Central memory CD8-positive, alpha-beta T cell (primary cell): ENCODE results near the gene GNAO1.

Experiments
- ATAC-seq: fragments of 150-1000 bp; cut with Tn5 transposase; replicated peaks from 2 replicates; pipeline ENCODE4 v1.10.0; 2022; ENCODE audit warnings: mild to moderate bottlenecking, moderate FRiP score, moderate number of reproducible peaks; ENCODE audit not compliant: poor library complexity, severe bottlenecking; ENCODE audit errors: extremely low read depth
- DNase-seq, 2 donors: peaks; one replicate each; pipeline ENCODE4 v3.0.0; 2021; ENCODE audit warnings: low spot score in 2 of 2
- H3K27ac Mint-ChIP-seq: one replicate; pipeline ENCODE4 v1.8.0; 2022; ENCODE audit warnings: low read depth, mild to moderate bottlenecking, moderate library complexity, mixed read lengths
- H3K27me3 Mint-ChIP-seq: one replicate; pipeline ENCODE4 v1.8.0; 2022; ENCODE audit warnings: mixed read lengths
- H3K36me3 Mint-ChIP-seq: one replicate; pipeline ENCODE4 v1.8.0; 2022; ENCODE audit warnings: mild to moderate bottlenecking, moderate library complexity, mixed read lengths; ENCODE audit not compliant: insufficient read depth
- H3K4me1 Mint-ChIP-seq: one replicate; pipeline ENCODE4 v1.8.0; 2022; ENCODE audit warnings: mixed read lengths
- H3K4me3 Mint-ChIP-seq: one replicate; pipeline ENCODE4 v1.8.0; 2022; ENCODE audit warnings: mild to moderate bottlenecking, moderate library complexity, mixed read lengths
- H3K9me3 Mint-ChIP-seq: one replicate; pipeline ENCODE4 v1.8.0; 2022; ENCODE audit warnings: mixed read lengths

The GNAO1 gene

GRCh38 chr16:56305956-56306565 lies 114.8 kb downstream of the GNAO1 start:
- Mint-ChIP-seq H3K27ac (no peak overlapping the region), H3K36me3 (no peaks in the 10 kb centered on the region), H3K4me1 (peaks cover 6% of the 10 kb centered on the region), H3K9me3 (no peaks in the 10 kb centered on the region), H3K27me3 (no peaks in the 10 kb centered on the region), H3K4me3 (no peak overlapping the region)
- no peak for ATAC-seq
- DNase-seq = no peak

- Mint-ChIP-seq H3K27ac (peak overlapping the region; percentile 77), H3K9me3 (no peaks in the 10 kb centered on the region), H3K27me3 (no peaks in the 10 kb centered on the region), H3K4me3 (no peak overlapping the region), H3K4me1 (peaks cover 6% of the 10 kb centered on the region), H3K36me3 (no peaks in the 10 kb centered on the region)
- ATAC-seq = no peak
- no peak for DNase-seq
Measured at GRCh38 chr16:56306690-56307533, 115.6 kb downstream of the GNAO1 start.

GRCh38 chr16:56307534-56307873 lies 116.2 kb downstream of the GNAO1 start:
- DNase-seq = no peak
- Mint-ChIP-seq H3K4me1 (peaks cover 6% of the 10 kb centered on the region), H3K27me3 (no peaks in the 10 kb centered on the region), H3K36me3 (no peaks in the 10 kb centered on the region), H3K27ac (peak overlapping the region; percentile 77), H3K4me3 (no peak overlapping the region), H3K9me3 (no peaks in the 10 kb centered on the region)
- no peak for ATAC-seq

GRCh38 chr16:56309008-56309407 lies 117.7 kb downstream of the GNAO1 start:
- H3K4me1 Mint-ChIP-seq = peaks cover 6% of the 10 kb centered on the region
- no peaks in the 10 kb centered on the region for H3K27me3 Mint-ChIP-seq
- no peak overlapping the region for H3K4me3 Mint-ChIP-seq
- no peaks in the 10 kb centered on the region for H3K9me3 Mint-ChIP-seq
- DNase-seq = no peak
- H3K36me3 Mint-ChIP-seq = no peaks in the 10 kb centered on the region
- ATAC-seq = no peak
- peak overlapping the region; percentile 77 for H3K27ac Mint-ChIP-seq

GRCh38 chr16:56310690-56311089 lies 119.4 kb downstream of the GNAO1 start:
- no peak for DNase-seq
- Mint-ChIP-seq H3K4me3 (no peak overlapping the region), H3K9me3 (no peaks in the 10 kb centered on the region), H3K4me1 (peaks cover 6% of the 10 kb centered on the region), H3K36me3 (no peaks in the 10 kb centered on the region), H3K27me3 (no peaks in the 10 kb centered on the region), H3K27ac (no peak overlapping the region)
- no peak for ATAC-seq

GRCh38 chr16:56311208-56312027 lies 120.1 kb downstream of the GNAO1 start:
- no peak for DNase-seq
- H3K4me1 Mint-ChIP-seq = peaks cover 6% of the 10 kb centered on the region
- no peak overlapping the region for H3K4me3 Mint-ChIP-seq
- H3K9me3 Mint-ChIP-seq = no peaks in the 10 kb centered on the region
- no peak overlapping the region for H3K27ac Mint-ChIP-seq
- H3K27me3 Mint-ChIP-seq = no peaks in the 10 kb centered on the region
- no peaks in the 10 kb centered on the region for H3K36me3 Mint-ChIP-seq
- no peak for ATAC-seq

- no peak overlapping the region for H3K4me3 Mint-ChIP-seq
- H3K36me3 Mint-ChIP-seq = no peaks in the 10 kb centered on the region
Measured at GRCh38 chr16:56312028-56312300, 120.7 kb downstream of the GNAO1 start.

GRCh38 chr16:56312556-56312955 lies 121.3 kb downstream of the GNAO1 start:
- no peaks in the 10 kb centered on the region for H3K27me3 Mint-ChIP-seq
- no peak for ATAC-seq
- no peaks in the 10 kb centered on the region for H3K36me3 Mint-ChIP-seq
- H3K4me3 Mint-ChIP-seq = no peak overlapping the region
- H3K27ac Mint-ChIP-seq = no peak overlapping the region
- no peak for DNase-seq
- peaks cover 8% of the 10 kb centered on the region for H3K4me1 Mint-ChIP-seq
- H3K9me3 Mint-ChIP-seq = no peaks in the 10 kb centered on the region

More at GRCh38 chr16:56312028-56312300, 120.7 kb downstream of the GNAO1 start:
- ATAC-seq = no peak
- Mint-ChIP-seq H3K9me3 (no peaks in the 10 kb centered on the region), H3K27ac (no peak overlapping the region), H3K4me1 (peaks cover 6% of the 10 kb centered on the region), H3K27me3 (no peaks in the 10 kb centered on the region)
- DNase-seq = no peak

GRCh38 chr16:56314244-56314850 lies 123.1 kb downstream of the GNAO1 start:
- no peak for DNase-seq
- H3K27me3 Mint-ChIP-seq = no peaks in the 10 kb centered on the region
- no peaks in the 10 kb centered on the region for H3K9me3 Mint-ChIP-seq
- no peak overlapping the region for H3K27ac Mint-ChIP-seq
- no peaks in the 10 kb centered on the region for H3K36me3 Mint-ChIP-seq
- H3K4me1 Mint-ChIP-seq = peaks cover 12% of the 10 kb centered on the region
- no peak overlapping the region for H3K4me3 Mint-ChIP-seq
- no peak for ATAC-seq

- Mint-ChIP-seq H3K9me3 (no peaks in the 10 kb centered on the region), H3K4me3 (no peak overlapping the region), H3K36me3 (no peaks in the 10 kb centered on the region), H3K27ac (no peak overlapping the region), H3K4me1 (peaks cover 12% of the 10 kb centered on the region), H3K27me3 (no peaks in the 10 kb centered on the region)
- no peak for DNase-seq
- no peak for ATAC-seq
Measured at GRCh38 chr16:56315955-56316354, 124.7 kb downstream of the GNAO1 start.

GRCh38 chr16:56316545-56316944 lies 125.3 kb downstream of the GNAO1 start:
- no peaks in the 10 kb centered on the region for H3K9me3 Mint-ChIP-seq
- no peaks in the 10 kb centered on the region for H3K36me3 Mint-ChIP-seq
- DNase-seq = no peak
- no peaks in the 10 kb centered on the region for H3K27me3 Mint-ChIP-seq
- H3K4me3 Mint-ChIP-seq = no peak overlapping the region
- no peak for ATAC-seq
- H3K27ac Mint-ChIP-seq = peak overlapping the region; percentile 29
- peaks cover 12% of the 10 kb centered on the region for H3K4me1 Mint-ChIP-seq

- H3K4me3 Mint-ChIP-seq = peak overlapping the region; percentile 3
- peaks cover 12% of the 10 kb centered on the region for H3K4me1 Mint-ChIP-seq
Measured at GRCh38 chr16:56317998-56318826, 126.9 kb downstream of the GNAO1 start.

More at GRCh38 chr16:56317998-56318826, 126.9 kb downstream of the GNAO1 start:
- no peaks in the 10 kb centered on the region for H3K36me3 Mint-ChIP-seq
- no peaks in the 10 kb centered on the region for H3K27me3 Mint-ChIP-seq
- ATAC-seq (peak; percentile 87), DNase-seq (peak; percentile 66 to 70)
- no peak overlapping the region for H3K27ac Mint-ChIP-seq
- no peaks in the 10 kb centered on the region for H3K9me3 Mint-ChIP-seq
